Measurements from ENCODE around the gene DOK5. TPM values are rescaled to one million over a fixed set of nuclear protein-coding genes. Genes with fewer than 3 reads are reported as not detected.
"Not testable (repeated sequence)": the region's sequence is repeated elsewhere in the genome, so short reads cannot be mapped to it uniquely, and the experiment has no call there.

DOK5 gene
- total RNA-seq, 1 experiment from 2014 or later = not detected

GRCh38 chr20:54479138-54479906, 3.9 kb downstream of the DOK5 start:
- peak in 1 of 2 experiments; percentile 15 for DNase-seq
- Histone ChIP-seq H3K27ac (no peak overlapping the region), H3K36me3 (no peaks in the 10 kb centered on the region), H3K4me1 (no peaks in the 10 kb centered on the region), H3K27me3 (peaks cover 3% of the 10 kb centered on the region), H3K4me3 (no peak overlapping the region), H3K9me3 (replicated peaks) (no peaks in the 10 kb centered on the region)

- H3K9me3 ChIP-seq (replicated peaks); H3K27ac ChIP-seq; H3K4me3 ChIP-seq; DNase-seq; H3K36me3 ChIP-seq; H3K4me1 ChIP-seq; H3K27me3 ChIP-seq: not testable (repeated sequence)
These were observed 4.5 kb downstream of the DOK5 start for GRCh38 chr20:54479937-54480336.

- H3K4me1 ChIP-seq = no peaks in the 10 kb centered on the region
- DNase-seq = no peak
- H3K36me3 ChIP-seq = no peaks in the 10 kb centered on the region
- H3K27ac ChIP-seq = no peak overlapping the region
- no peaks in the 10 kb centered on the region for H3K9me3 ChIP-seq (replicated peaks)
- H3K27me3 ChIP-seq = peaks cover 9% of the 10 kb centered on the region
- H3K4me3 ChIP-seq = no peak overlapping the region
These were observed 6.0 kb downstream of the DOK5 start for GRCh38 chr20:54481442-54481841.

GRCh38 chr20:54485631-54486030, 10.2 kb downstream of the DOK5 start:
- no peak for DNase-seq
- H3K9me3 ChIP-seq (replicated peaks) = no peaks in the 10 kb centered on the region
- no peaks in the 10 kb centered on the region for H3K36me3 ChIP-seq
- H3K4me3 ChIP-seq = no peak overlapping the region
- no peaks in the 10 kb centered on the region for H3K4me1 ChIP-seq
- H3K27ac ChIP-seq = no peak overlapping the region
- peaks cover 12% of the 10 kb centered on the region for H3K27me3 ChIP-seq

GRCh38 chr20:54486585-54486984, 11.2 kb downstream of the DOK5 start:
- Histone ChIP-seq H3K4me1 (no peaks in the 10 kb centered on the region), H3K27me3 (peaks cover 12% of the 10 kb centered on the region), H3K36me3 (no peaks in the 10 kb centered on the region), H3K27ac (no peak overlapping the region), H3K4me3 (no peak overlapping the region), H3K9me3 (replicated peaks) (no peaks in the 10 kb centered on the region)
- DNase-seq = no peak

GRCh38 chr20:54488442-54488841, 13.0 kb downstream of the DOK5 start:
- Histone ChIP-seq H3K27ac (no peak overlapping the region), H3K36me3 (no peaks in the 10 kb centered on the region), H3K9me3 (replicated peaks) (no peaks in the 10 kb centered on the region), H3K27me3 (peaks cover 12% of the 10 kb centered on the region; the same call in 1 of the 2 replicates), H3K4me1 (no peaks in the 10 kb centered on the region), H3K4me3 (no peak overlapping the region)
- DNase-seq = no peak

- Histone ChIP-seq H3K4me3 (no peak overlapping the region), H3K36me3 (no peaks in the 10 kb centered on the region), H3K27ac (no peak overlapping the region), H3K9me3 (replicated peaks) (no peaks in the 10 kb centered on the region), H3K27me3 (peaks cover 8% of the 10 kb centered on the region), H3K4me1 (no peaks in the 10 kb centered on the region)
- DNase-seq = no peak
These were observed 16.1 kb downstream of the DOK5 start for GRCh38 chr20:54491506-54491905.

- DNase-seq = no peak
- H3K4me1 ChIP-seq = no peaks in the 10 kb centered on the region
- H3K27ac ChIP-seq = no peak overlapping the region
- no peaks in the 10 kb centered on the region for H3K36me3 ChIP-seq
- H3K4me3 ChIP-seq = no peak overlapping the region
- H3K27me3 ChIP-seq = peaks cover 8% of the 10 kb centered on the region
- no peaks in the 10 kb centered on the region for H3K9me3 ChIP-seq (replicated peaks)
These were observed 19.1 kb downstream of the DOK5 start for GRCh38 chr20:54494303-54495006.

GRCh38 chr20:54497931-54498718, 22.7 kb downstream of the DOK5 start:
- peaks cover 5% of the 10 kb centered on the region; the same call in 1 of the 2 replicates for H3K27me3 ChIP-seq
- no peak for DNase-seq
- no peak overlapping the region for H3K4me3 ChIP-seq
- no peaks in the 10 kb centered on the region for H3K4me1 ChIP-seq
- H3K27ac ChIP-seq = no peak overlapping the region
- H3K36me3 ChIP-seq = no peaks in the 10 kb centered on the region
- no peaks in the 10 kb centered on the region for H3K9me3 ChIP-seq (replicated peaks)

- no peaks in the 10 kb centered on the region for H3K4me1 ChIP-seq
- no peak overlapping the region for H3K4me3 ChIP-seq
- H3K9me3 ChIP-seq (replicated peaks) = no peaks in the 10 kb centered on the region
- H3K27ac ChIP-seq = no peak overlapping the region
- H3K27me3 ChIP-seq = peaks cover 5% of the 10 kb centered on the region; the same call in 1 of the 2 replicates
- H3K36me3 ChIP-seq = no peaks in the 10 kb centered on the region
- no peak for DNase-seq
These were observed 23.7 kb downstream of the DOK5 start for GRCh38 chr20:54499111-54499510.

GRCh38 chr20:54502179-54502578, 26.8 kb downstream of the DOK5 start:
- Histone ChIP-seq H3K27ac (no peak overlapping the region), H3K4me1 (no peaks in the 10 kb centered on the region), H3K36me3 (no peaks in the 10 kb centered on the region), H3K4me3 (no peak overlapping the region), H3K9me3 (replicated peaks) (no peaks in the 10 kb centered on the region), H3K27me3 (no peaks in the 10 kb centered on the region)
- no peak for DNase-seq

GRCh38 chr20:54506643-54507042, 31.2 kb downstream of the DOK5 start:
- no peak for DNase-seq
- peaks cover 10% of the 10 kb centered on the region; the same call in 1 of the 2 replicates for H3K27me3 ChIP-seq
- no peak overlapping the region for H3K27ac ChIP-seq
- H3K4me1 ChIP-seq = no peaks in the 10 kb centered on the region
- H3K4me3 ChIP-seq = no peak overlapping the region
- no peaks in the 10 kb centered on the region for H3K9me3 ChIP-seq (replicated peaks)
- H3K36me3 ChIP-seq = no peaks in the 10 kb centered on the region

GRCh38 chr20:54510541-54511129, 35.2 kb downstream of the DOK5 start:
- Histone ChIP-seq H3K9me3 (replicated peaks) (no peaks in the 10 kb centered on the region), H3K4me3 (no peak overlapping the region), H3K27me3 (peaks cover 14% of the 10 kb centered on the region; the same call in 1 of the 2 replicates), H3K36me3 (no peaks in the 10 kb centered on the region), H3K4me1 (no peaks in the 10 kb centered on the region), H3K27ac (no peak overlapping the region)
- no peak for DNase-seq

- Histone ChIP-seq H3K4me1 (no peaks in the 10 kb centered on the region), H3K4me3 (no peak overlapping the region), H3K27ac (no peak overlapping the region), H3K36me3 (no peaks in the 10 kb centered on the region), H3K9me3 (replicated peaks) (no peaks in the 10 kb centered on the region; the same call in 1 of the 2 replicates), H3K27me3 (peaks cover 13% of the 10 kb centered on the region; the same call in 1 of the 2 replicates)
- no peak for DNase-seq
These were observed 37.3 kb downstream of the DOK5 start for GRCh38 chr20:54512694-54513093.
